ENCODE data around the gene HLTF.

Gene HLTF

GRCh38 chr3:149044339-149045083, 41.8 kb downstream of the HLTF start:
- no peak overlapping the region for H3K4me3 ChIP-seq (ENCODE audit: control insufficient read depth, low read depth, low read length)
- TF ChIP-seq CTCF (IDR thresholded peaks at IDR 0.05; ENCODE audit: control insufficient read depth, insufficient read depth, low read depth, low read length, missing control alignments): no peak
- no peak for DNase-seq (ENCODE audit: low read depth)

- DNase-seq (ENCODE audit: low read depth): no peak
- no peak overlapping the region for H3K4me3 ChIP-seq (ENCODE audit: control insufficient read depth, low read depth, low read length)
- TF ChIP-seq CTCF (IDR thresholded peaks at IDR 0.05; ENCODE audit: control insufficient read depth, insufficient read depth, low read depth, low read length, missing control alignments): no peak
These were observed 43.4 kb downstream of the HLTF start for GRCh38 chr3:149042789-149043386.

GRCh38 chr3:149038322-149038721, 48.0 kb downstream of the HLTF start:
- H3K4me3 ChIP-seq (ENCODE audit: control insufficient read depth, low read depth, low read length): no peak overlapping the region
- no peak for DNase-seq (ENCODE audit: low read depth)
- no peak for TF ChIP-seq CTCF (IDR thresholded peaks at IDR 0.05; ENCODE audit: control insufficient read depth, insufficient read depth, low read depth, low read length, missing control alignments)

DNA sequence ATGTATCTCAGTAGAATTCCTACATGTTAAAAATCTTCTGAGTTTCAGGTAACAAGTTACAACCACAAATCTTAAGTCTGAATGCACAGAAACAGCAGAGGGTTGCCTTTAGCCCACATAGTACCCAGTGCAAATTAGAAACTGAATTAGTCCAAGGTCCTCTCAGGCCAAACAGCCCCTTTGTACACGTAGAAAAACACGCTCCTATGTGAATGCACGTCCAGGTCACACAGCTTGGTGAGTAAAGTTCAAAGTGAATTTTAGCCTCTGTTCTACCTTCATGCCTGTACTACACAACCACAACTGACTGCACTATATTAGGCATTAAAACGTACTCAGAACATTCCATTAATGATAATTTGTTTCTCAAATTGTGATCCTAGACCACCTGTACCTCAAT, 48.6 kb downstream of the HLTF start:
- DNase-seq (ENCODE audit: low read depth): no peak
- TF ChIP-seq CTCF (IDR thresholded peaks at IDR 0.05; ENCODE audit: control insufficient read depth, insufficient read depth, low read depth, low read length, missing control alignments): no peak
- H3K4me3 ChIP-seq (ENCODE audit: control insufficient read depth, low read depth, low read length): no peak overlapping the region

- no peak for TF ChIP-seq CTCF (IDR thresholded peaks at IDR 0.05; ENCODE audit: control insufficient read depth, insufficient read depth, low read depth, low read length, missing control alignments)
These were observed 55.2 kb downstream of the HLTF start for GRCh38 chr3:149031096-149031495.

DNA sequence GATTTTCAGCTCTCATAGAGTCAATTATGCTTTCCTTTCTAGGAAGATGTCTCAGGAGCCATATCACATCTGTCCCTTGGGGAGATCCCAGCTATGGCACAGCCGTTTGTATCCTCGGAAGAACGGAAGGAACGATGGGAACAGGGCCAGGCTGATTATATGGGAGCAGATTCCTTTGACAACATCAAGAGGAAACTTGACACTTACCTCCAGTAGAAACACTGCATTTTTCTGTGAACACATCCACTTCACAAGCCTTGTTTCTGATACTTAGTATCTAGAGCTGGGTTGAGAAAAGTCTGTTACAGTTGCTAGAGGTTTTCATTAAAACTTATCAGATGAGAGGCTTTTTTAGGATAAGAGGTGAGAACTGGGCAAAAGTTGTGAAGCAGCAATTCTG, 59.6 kb downstream of the HLTF start:
- no peak for TF ChIP-seq CTCF (IDR thresholded peaks at IDR 0.05; ENCODE audit: control insufficient read depth, insufficient read depth, low read depth, low read length, missing control alignments)

More at GRCh38 chr3:149031096-149031495, 55.2 kb downstream of the HLTF start:
- DNase-seq (ENCODE audit: low read depth): no peak
- H3K4me3 ChIP-seq (ENCODE audit: control insufficient read depth, low read depth, low read length): no peak overlapping the region

More for the DNA sequence above, 59.6 kb downstream of the HLTF start:
- no peak overlapping the region for H3K4me3 ChIP-seq (ENCODE audit: control insufficient read depth, low read depth, low read length)
- DNase-seq (ENCODE audit: low read depth): no peak

Data from AG09309 (cell line).